Measurements from ENCODE around the gene REXO1.

- TF ChIP-seq TAF1 (IDR thresholded peaks at IDR 0.05; ENCODE audit: control insufficient read depth, extremely low read depth, insufficient read depth, low read length, severe bottlenecking) = no peak
- TF ChIP-seq RBBP5 (IDR thresholded peaks at IDR 0.05; ENCODE audit: borderline replicate concordance, insufficient read depth, low read length, poor library complexity, severe bottlenecking) = no peak
- TF ChIP-seq MTA3 (IDR thresholded peaks at IDR 0.05; ENCODE audit: borderline replicate concordance) = no peak
- TF ChIP-seq HDAC2 (IDR thresholded peaks at IDR 0.05) = no peak
- TF ChIP-seq CBFA2T3 (IDR thresholded peaks at IDR 0.05) = no peak
- TF ChIP-seq RAD51 (IDR thresholded peaks at IDR 0.05; ENCODE audit: borderline replicate concordance, low read depth) = no peak
- no peak for TF ChIP-seq MAFK (IDR thresholded peaks at IDR 0.05; ENCODE audit: low read length)
- TF ChIP-seq ATF6 (CRISPR knock-in tag; IDR thresholded peaks at IDR 0.05) = no peak
- no peak for TF ChIP-seq CTCF (IDR thresholded peaks at IDR 0.05 in 2 of 3, conservative IDR thresholded peaks at IDR 0.05 in 1 of 3; ENCODE audit: insufficient read depth in 2 of 3, low read depth in 1 of 3, low read length in 3 of 3)
These were observed 37.7 kb downstream of the REXO1 start for GRCh38 chr19:1810439-1811160.

Data from K562 (cell line).